ENCODE data around the gene SERPINB5. TPM values are rescaled to one million over a fixed set of nuclear protein-coding genes. Genes with fewer than 3 reads are reported as not detected.

Gene SERPINB5
- 0.05 to 0.11 TPM (median 0.07 TPM) in 3 of 5 replicates, not detected in the others for total RNA-seq (2022; extraction: Qiagen RNA extraction; ENCODE audit: low read depth)

GRCh38 chr18:63476668-63477067 is at the start of gene SERPINB5:
SERPINB5 (plus strand) TSS chr18:63476958; CDS start chr18:63484429, 7,471 bp downstream.

GRCh38 chr18:63542069-63542468 is 65.3 kb downstream of the SERPINB5 start, which contains the start of gene SERPINB12:
SERPINB12 (plus strand) TSS chr18:63542369; CDS start chr18:63556160, 13,791 bp downstream.

Other genes with a start within 250 kb of the SERPINB5 start
- gene BCL2, start 157.2 kb upstream of the SERPINB5 start, total RNA-seq (2022; extraction: Qiagen RNA extraction; ENCODE audit: low read depth), result 0.53 to 0.73 TPM (median 0.70 TPM) in 5 replicates
- gene KDSR, start 109.8 kb upstream of the SERPINB5 start, total RNA-seq (2022; extraction: Qiagen RNA extraction; ENCODE audit: low read depth), result 31.8 to 44.3 TPM (median 40.2 TPM) in 5 replicates
- 18.5 to 24.2 TPM (median 20.6 TPM) in 5 replicates for gene VPS4B, start 54.5 kb upstream of the SERPINB5 start, total RNA-seq (2022; extraction: Qiagen RNA extraction; ENCODE audit: low read depth)
- not detected in 5 replicates for gene SERPINB12, start 65.4 kb downstream of the SERPINB5 start, total RNA-seq (2022; extraction: Qiagen RNA extraction; ENCODE audit: low read depth)
- gene SERPINB13, start 110.4 kb downstream of the SERPINB5 start, total RNA-seq (2022; extraction: Qiagen RNA extraction; ENCODE audit: low read depth), result not detected in 5 replicates
- gene SERPINB4, start 167.3 kb downstream of the SERPINB5 start, total RNA-seq (2022; extraction: Qiagen RNA extraction; ENCODE audit: low read depth), result 0.11 to 0.18 TPM (median 0.15 TPM) in 4 of 5 replicates, not detected in the other
- 0.09 to 0.21 TPM (median 0.14 TPM) in 3 of 5 replicates, not detected in the others for gene SERPINB3, start 184.9 kb downstream of the SERPINB5 start, total RNA-seq (2022; extraction: Qiagen RNA extraction; ENCODE audit: low read depth)
- gene SERPINB11, start 226.0 kb downstream of the SERPINB5 start, total RNA-seq (2022; extraction: Qiagen RNA extraction; ENCODE audit: low read depth), result 0.22 TPM in 1 of 5 replicates, not detected in the others